ENCODE results near the gene CELF2. TPM values are rescaled to one million over a fixed set of nuclear protein-coding genes. Genes with fewer than 3 reads are reported as not detected.
A peak's percentile ranks its signal among the peaks of the same experiment; 100 is the strongest.

CELF2 gene
- total RNA-seq, 1 experiment from 2014 or later: 0.51 TPM

DNA sequence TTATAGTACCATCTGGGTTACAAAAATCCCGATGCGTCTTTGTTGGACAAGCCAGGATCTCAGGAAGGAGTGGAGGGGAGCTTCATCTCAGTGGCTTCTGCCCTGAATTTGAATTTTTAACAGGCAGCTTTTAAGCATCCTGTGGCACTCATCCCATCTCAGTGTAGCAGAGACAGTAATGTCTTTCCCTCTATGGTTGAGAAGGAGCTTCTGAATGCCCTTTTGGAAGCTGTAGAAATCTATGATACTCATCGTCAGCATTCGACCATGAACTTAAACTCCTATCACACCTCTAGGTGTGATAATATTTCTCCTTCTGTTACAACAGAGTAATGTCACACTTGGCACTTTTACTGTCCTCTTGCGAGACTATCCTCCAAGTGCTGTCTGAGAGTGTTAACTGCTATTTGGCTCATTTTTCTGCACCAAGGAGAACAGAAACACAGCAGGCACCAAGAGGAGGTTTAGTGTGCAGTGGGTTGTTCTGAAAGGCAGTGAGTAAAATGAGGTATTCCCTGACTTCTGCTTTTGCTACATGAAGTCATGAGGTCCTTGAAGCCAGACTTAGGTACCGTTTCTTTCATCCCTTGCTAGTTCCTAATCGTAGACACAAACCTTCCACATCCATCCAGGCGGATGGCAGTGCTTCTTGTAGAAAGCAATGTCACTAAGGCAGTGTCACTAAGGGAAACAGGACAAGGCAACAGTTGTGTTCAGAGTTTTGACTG lies 177.4 kb downstream of the CELF2 start:
- no peak for DNase-seq (ENCODE audit: low read depth)

DNA sequence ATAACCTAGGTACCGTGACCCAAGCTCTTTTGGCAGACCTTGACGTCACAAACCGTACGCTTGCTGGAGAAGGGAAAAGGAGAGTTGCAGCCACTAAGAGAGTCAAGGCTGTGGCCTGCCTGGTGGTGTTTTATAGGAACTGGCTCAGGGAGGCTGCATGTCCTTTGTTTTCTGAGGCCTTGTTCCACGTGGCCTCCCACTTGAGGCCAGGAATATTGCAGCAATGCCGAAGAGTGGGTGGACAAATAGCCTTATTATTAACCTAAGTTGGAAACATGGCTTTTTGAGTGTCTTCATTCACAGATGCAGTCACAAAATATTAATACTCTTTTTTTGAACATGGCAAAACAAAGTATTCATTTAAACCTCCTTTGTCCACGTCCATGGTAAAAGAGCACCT lies 178.0 kb downstream of the CELF2 start:
- DNase-seq (ENCODE audit: low read depth): no peak

DNA sequence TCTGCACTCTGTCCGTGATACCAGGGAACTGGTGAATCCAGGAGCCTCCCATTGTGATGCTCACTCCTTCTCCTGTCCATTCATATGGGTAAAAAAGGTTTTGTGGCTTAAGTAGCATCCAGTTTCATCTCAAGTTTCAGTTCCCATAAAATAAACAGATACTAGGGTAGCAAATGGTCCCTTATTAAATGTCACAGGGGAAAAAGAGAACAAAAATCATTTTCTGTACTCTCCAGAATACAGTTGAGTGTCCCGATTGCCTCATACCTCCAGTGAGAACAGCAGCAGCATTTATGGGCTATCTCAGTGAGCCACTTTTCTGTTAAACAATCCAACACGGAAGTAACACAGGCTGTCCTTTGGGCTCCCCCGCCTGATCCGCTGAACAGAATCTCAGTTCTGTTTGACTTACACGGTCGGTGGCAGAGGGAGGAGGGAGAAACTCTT lies 179.6 kb downstream of the CELF2 start:
- DNase-seq (ENCODE audit: low read depth): no peak

DNA sequence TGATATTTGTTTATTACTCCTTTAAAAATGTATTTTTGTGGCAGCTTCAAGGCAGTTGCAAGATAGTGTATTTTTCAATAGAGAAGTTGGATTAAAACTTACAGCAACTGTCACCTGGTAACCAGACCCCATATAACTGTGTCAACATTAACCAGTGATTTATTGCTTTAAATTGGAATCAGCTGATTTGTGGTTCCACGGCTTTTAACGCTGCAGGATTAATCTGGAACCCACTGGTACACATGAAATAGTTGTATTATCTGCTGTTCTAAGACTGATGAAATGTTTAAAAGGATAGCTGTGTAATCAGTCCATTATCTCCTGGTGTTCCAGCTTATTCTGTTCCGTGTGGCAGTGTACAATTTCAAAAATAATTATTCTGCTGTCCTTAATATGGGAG lies 180.2 kb downstream of the CELF2 start:
- no peak for DNase-seq (ENCODE audit: low read depth)

DNA sequence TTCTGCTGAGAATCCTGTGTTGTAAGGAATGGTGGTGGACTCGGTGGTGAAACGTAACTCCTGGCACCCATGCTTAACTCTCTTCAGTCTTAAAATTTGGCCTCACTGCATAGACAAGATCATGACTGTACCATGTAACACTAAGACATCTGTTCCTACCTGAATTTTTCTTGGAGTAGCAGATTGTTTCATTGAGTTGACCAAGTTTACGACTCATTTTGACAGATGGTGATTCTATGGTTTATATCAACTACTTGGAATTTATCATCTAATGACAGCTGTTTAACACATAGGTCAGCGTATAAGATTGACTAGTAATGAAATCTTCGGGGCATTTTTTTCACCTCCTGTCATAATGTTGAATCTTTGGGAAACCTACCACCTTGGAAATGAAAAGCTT lies 184.2 kb downstream of the CELF2 start:
- DNase-seq (ENCODE audit: low read depth): no peak

DNA sequence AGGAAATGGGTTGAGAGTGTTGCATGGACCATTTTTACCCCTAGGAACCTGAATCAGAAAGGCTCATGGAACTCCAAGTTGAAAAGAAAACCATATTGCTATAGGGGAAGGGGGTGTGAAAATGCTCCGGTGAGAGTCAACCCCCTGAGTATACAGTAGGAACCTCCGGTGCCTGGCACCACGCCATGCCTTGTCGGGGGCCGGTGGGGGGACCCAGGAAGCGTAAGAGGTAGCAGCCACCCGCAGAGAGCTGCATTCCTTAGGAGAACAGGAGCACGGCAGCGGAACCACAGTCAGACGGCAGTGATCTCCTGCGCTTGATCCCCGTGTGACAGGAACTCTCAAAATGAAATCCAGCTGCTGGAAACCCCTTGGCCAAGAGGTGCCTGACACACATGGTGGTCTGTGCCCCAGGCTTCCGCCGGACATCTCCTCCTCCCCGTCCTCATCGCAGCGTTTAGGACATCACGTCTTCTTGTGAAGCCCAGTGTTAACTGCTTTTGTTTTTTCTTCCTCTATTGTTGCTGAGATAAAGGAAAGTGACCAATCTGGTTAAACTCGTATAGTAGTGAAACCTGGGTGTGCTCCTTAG lies 186.8 kb downstream of the CELF2 start:
- DNase-seq (ENCODE audit: low read depth): no peak

DNA sequence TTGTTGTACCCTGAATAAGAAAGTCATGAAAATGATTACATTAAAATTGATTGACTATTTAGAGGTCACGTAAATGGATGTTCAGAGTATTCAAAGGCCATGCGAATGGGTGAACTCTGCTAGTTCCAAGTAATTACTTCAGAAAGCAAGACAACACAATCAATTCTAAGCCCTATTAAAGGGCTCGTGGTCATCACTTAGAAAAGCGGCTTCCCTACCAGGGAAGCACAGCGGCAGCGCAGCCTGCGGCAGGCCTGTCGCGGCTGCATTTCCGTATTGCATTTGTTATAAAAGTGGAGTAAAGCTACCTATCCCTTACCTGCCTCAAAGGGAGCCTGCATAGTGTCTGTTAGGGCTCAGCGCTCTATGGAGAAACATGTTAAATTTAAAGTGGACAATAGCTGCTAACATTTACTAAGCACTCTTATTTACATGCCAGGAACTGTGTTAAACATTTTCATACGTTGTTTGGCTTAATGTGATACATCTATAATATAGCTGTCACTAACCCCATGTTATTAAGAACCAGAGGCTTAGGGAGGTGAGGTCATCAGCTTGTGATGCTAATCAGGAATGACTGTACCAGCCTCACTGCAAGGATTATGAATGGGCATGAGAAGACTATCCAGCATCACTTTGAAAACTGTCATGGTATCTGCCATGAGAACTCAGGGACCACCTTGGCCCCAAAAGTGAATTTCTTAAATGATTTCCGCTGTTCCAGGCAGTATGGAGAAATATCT lies 187.5 kb downstream of the CELF2 start:
- peak; percentile 16 for DNase-seq (ENCODE audit: low read depth)

DNA sequence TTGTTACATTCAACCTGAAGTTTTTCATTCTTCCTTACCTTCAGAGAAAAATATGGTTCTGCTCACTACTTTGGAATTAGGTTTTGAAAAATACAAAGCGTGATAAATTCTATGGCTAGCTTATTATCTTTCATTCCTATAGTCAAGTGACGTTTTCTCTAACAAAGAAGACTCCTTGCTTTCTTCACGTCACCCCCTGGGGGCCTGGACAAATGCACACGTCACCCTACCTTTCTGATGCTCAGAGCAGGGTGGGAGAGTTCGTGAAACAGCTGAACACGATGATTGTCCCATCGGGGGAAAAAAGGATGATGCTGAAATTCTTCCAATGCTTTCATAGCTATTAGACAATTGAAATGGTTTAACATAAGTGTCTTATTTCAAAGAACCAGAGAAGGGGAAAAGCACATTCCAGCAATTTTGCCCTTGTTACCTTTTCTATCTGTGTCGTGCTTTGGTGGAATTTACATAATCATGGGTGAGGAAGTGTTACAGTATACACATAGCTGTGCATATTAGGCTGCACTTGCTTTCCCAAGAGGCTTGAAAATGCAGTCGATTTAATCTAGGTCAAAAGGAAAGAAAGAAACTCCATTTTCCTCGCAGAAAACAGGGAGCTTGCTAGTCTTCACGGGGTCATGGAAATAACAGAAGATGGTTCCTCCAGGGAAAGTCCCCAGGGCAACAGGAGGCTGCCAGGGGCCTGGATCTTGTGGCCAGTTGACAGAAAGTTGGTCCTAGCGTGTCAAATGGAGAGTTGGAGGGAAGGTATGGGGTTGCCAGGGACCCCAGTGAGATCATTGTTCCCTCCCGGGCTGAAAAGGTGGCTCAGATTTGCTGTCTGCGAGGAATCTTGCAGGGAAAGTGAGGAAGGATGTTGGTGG lies 189.2 kb downstream of the CELF2 start:
- DNase-seq (ENCODE audit: low read depth): no peak

DNA sequence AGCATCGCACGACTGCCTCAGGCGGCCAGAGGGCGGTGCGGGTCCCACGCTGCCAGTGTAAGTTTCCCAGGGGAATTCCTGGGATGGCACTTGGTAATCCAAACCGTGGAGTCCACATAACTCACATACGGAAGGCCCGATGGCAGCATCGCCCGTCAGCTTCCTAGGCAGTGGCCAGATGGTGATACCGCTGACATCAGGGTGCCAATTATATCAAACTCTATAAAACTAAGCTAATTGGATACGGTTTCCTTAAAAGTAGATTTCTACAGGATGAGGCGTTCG lies 189.8 kb downstream of the CELF2 start:
- DNase-seq (ENCODE audit: low read depth): no peak

DNA sequence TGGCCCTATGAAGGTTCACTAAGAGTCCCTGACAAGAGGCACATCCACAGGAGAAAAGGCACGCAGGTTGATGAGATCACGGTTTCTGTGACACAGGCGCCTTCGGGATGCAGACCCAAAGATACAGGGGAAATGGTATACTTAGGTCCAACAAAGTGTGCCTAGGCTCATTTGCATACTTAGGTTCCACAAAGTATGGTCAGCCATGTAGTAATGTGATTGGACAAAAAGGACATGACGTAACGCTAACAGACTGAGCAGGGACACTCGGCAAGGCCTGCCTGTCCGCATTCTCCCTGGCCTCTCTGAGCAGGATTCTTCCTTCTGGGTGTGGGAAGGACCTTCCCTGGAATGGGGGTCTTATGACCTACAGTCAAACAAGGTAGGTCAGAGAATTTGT lies 190.6 kb downstream of the CELF2 start:
- no peak for DNase-seq (ENCODE audit: low read depth)

DNA sequence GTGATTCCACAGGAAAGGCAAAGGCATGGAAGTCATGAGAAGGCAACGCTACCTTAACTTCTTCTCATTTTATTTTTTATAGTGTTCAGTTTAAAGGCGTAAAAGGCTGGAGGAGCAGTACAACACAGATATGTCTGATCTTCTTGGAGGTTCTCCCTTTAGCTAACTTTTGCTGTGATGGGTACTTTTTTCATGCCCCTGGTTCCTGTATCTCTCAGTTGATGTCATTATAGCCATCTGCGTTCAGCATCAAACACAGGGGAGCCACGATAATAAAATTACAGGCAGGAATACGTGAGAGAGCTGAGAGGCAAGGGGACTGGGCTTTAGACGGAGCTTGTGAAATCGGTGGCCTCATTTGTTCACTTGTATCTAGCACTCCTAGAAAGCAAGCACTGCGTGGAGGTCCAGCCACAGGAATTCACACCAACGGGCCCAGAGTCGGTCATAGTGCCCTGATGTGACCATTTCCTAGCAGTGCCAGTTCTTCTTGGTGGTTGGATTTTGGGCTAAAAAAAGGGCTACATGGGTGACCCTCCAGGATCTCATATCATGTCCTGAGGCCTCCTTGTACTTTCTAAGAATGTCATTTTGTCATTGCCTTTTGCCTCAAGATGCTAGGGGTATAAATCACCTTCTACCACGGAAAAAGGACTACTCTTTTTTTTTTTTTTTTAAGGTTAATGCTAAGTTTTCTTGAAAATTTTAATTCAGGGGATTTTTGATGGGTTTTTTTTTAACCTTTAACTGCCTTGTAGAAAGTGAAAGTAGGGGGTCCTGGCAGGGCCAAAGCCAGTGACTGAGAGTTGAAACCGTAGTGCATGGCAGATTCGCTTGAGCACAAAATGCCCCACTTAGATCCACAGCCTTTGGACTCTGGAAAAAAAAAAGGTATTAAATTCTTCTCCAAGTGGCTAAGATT lies 191.5 kb downstream of the CELF2 start:
- DNase-seq (ENCODE audit: low read depth): no peak

DNA sequence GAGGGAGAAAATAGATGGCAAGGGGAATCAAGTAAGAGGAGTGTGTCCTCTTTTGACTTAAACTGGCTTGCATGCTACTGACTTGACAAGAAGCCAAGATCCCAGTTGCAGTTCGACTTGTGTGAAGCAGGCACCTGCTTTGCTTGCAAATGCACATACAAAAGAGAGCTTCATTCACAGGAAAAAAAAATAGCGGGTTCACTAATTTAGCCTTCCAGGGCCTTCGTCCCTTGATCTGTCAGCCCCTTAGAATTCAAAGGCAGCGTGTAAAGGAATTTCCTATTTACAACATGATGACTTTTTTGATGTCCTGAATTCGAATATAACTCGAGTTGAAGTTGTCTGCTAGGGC lies 192.1 kb downstream of the CELF2 start:
- no peak for DNase-seq (ENCODE audit: low read depth)

DNA sequence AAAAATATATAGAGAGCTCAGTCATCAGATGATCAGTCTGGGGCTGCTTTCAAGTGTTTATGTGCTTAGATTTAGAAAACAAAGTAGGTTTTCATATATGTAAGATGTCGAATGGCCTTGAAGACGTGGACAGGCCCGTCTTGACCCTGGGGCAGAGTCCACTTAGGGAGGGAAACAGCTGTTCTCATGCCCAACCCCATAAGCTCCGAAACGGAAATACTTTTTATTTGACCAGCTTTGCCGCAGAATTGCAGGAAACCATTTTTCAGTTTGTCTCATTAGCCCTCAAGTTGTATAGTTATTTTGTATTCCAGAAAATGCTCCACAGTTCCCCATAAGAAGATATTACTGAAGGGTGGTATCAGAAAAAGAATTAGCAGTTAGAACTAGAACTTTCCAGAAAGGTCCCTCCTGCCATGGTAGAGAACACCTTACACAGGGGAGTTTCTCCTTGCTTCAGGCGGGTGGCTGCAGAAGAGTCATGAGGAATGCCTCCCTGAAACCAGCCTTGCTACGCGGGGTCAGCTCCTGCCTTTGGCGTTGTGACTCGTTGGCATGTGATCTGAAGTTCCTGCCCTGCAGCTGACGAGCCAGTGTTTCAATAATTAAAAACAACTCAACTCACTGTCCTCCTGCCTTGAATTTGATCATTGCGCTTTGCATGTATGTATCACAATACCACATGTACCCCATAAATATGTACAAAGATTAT lies 192.7 kb downstream of the CELF2 start:
- DNase-seq (ENCODE audit: low read depth): no peak

DNA sequence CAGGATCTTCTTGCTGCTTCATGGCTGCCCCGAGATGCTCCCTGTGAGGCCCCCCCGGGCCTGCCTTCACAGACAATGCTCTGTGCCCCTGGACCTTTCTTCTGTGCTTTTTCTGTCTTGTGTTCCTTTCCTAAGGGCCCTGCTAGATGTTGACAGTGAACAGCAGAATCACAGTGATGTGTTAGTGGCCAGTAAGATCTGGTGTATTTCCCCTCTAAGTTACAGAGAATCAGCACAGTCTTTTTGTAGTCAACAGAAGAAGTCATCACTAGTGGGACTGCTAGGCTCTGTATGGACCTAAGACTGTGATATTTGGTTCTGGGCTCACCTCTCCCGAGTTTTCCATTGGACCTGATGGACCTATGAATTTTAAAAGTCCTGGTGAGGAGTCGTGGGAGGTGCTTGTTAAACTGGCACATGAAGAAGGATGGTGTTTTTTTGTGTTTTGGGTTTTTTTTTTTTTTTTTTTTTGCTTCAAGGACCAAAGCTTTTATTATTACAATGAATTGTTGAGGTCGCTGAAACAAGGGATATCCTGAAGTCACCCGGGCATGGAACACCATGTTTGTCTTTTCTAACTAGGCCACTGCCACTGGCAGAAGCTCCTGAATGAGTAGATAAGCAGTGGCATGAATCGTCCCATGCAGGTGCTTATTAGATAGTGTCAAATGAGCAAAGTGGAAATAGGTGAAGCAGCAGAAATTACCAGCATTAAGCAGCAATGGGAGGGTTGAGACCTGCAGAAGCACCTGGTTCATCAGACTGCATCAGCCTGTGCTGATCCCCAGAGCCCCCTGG lies 194.8 kb downstream of the CELF2 start:
- no peak for DNase-seq (ENCODE audit: low read depth)

DNA sequence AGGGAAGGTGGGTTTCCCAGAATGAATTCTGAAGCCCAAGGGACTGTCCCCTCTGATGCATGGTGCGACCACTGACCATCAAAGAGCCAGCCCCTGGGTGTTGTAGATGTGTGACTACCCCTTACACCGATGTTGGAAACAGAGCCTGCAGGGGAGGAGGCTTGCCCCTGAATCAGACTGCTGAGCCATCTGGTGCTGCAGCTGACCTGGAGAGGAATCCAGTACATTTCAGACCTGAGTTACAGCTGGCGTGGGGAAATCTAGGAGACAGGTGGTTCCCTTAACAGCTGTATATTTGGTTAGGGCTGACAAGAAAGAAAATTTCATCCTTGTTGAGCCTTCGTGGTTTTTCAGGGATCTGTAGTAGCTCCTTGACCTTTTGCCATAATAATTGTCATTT lies 195.5 kb downstream of the CELF2 start:
- DNase-seq (ENCODE audit: low read depth): no peak

DNA sequence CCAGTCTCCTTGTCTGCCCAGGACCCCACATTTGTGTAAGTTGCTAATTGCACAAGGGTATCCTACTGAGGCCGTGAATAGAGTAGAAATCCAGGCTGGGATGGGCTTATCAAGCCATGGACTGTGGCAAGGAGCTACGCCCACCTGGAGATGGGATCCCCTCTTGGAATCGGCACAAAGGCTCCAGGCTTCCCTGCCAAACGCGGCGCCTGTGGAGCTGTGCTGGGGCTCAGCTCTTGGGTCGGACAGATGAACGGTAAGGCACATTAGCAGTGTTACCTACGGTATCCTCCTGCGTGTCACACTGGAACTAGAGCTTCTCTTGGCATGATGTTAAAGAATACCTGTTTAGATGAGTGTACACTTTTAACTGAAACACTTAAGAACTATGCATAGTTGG lies 196.7 kb downstream of the CELF2 start:
- no peak for DNase-seq (ENCODE audit: low read depth)

DNA sequence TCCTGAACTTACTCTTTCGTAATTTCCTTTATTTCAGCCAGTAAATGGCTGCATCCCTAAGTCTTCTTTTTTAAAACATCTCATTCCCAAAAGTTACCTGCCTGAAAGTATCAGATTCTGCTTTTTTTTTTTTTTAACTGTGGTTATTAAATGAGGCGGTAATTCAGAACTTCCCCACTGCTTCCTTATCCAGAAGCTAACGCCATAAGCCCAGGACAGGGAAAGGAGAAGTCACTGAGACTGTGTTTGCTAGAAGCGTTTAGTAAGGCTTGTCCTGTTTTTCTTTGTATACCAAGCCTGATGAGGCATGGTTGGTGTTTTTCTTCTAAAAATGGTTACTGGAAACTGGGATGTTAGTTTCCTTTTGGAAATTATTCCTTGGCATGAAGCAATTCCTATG lies 197.8 kb downstream of the CELF2 start:
- no peak for DNase-seq (ENCODE audit: low read depth)

DNA sequence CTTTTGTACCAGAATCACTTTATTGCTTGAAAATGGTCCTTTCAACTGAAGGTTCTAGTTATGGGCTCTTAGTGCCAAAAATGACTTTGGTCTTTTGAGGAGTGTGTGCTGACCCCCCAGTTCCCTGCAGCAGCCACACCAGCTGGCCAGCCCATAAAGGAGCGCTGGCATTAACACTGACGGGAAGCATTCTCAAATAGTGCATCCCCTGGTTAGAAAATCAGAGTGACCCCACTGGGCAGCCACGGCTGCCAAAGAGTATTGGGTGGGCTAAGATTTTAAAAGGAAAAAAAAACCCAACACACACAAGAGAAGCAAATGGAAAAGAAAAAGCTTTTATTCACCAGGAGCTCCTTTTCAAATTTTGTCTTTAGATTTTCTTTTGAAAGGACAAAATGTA lies 199.8 kb downstream of the CELF2 start:
- DNase-seq (ENCODE audit: low read depth): no peak

DNA sequence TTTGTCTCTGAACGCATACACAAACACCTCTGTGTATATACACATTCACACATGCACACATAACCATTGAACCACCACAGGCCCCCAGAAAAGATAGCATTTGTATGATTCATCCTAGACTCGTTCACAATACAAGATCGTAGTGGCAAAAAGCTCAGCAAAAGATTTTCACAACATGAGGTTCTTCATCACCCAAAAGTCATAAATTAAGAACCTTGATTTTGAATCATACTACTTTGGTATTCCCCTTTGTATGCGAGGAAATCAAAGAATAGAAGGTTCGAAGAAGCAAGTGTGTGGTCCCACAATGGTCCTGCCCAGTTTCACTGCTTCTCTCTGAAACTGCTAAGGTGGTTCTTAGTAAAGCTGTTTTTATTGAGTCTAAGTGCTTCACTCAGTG lies 200.7 kb downstream of the CELF2 start:
- no peak for DNase-seq (ENCODE audit: low read depth)

DNA sequence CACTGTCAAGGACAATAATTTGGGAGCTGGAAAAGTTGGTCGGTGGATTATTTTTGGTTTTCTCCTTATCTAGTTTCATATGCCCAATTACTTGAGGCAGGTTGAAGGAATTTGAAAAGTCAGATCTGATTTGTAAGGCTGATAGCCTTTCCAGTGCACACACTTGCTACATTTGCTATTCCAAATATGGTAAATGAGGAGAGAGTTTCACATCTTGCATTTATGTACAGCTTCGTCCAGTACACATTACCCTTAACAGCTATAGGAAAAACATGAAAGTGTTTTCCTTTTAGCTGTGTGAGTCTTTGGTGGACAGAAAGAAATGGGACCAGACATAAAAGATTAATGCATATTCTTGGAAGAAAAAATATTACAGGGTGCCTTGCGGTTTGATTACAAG lies 201.8 kb downstream of the CELF2 start:
- no peak for DNase-seq (ENCODE audit: low read depth)

Data from Daoy (cell line).